MM.1S (cell line): ENCODE data around the gene ARHGAP26.

Source experiments
- EZH2 ChIP-seq: fragments of 300-600 bp; sonication (generic); optimal IDR thresholded peaks from 2 replicates; pipeline ENCODE3; 2017; ENCODE audit warnings: low read depth, mild to moderate bottlenecking, antibody characterized with exemption, low read length, mixed read lengths
- EZH2phosphoT487 ChIP-seq: fragments of 300-600 bp; sonication (generic); IDR thresholded peaks from 2 replicates; pipeline ENCODE4 v1.6.1; 2018; ENCODE audit warnings: antibody characterized with exemption, low read length
- TF ChIP-seq, protein P1 (sequence below): fragments of 300-600 bp; sonication (generic); IDR thresholded peaks from 2 replicates; pipeline ENCODE4 v1.5.1; 2016; ENCODE audit warnings: antibody characterized with exemption, low read length, mixed read lengths

DNA sequence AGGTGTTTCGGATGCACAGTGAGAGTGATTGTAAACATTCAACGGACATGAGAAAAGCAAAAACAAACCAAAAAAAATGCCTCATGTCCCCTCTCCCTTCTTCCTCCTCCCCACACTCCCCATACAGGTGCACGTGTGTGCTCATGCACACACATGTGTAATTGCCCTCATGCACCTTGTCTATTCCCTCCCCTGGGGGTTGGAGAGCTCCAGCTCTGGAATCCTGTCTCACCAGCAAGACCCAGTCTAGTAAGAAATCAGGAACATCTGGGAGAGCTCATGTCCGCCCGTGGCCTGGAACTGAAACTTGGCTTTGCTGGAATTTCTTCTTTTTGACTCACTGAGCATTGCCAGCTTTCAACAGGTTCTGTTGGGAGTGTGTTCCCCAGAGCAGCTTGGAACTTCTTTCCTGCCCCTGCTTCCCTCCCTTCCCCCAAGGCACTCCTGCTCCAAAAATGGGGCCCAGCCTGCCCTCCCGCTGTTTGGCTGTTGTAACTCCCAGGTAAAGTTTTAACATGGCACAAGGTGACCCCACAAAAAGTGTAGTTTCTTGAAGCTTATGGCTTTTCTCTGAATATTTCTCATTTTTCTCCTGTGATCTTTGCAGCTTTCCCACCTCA, 443.2 kb downstream of the ARHGAP26 start:
- TF ChIP-seq, protein P1, sequence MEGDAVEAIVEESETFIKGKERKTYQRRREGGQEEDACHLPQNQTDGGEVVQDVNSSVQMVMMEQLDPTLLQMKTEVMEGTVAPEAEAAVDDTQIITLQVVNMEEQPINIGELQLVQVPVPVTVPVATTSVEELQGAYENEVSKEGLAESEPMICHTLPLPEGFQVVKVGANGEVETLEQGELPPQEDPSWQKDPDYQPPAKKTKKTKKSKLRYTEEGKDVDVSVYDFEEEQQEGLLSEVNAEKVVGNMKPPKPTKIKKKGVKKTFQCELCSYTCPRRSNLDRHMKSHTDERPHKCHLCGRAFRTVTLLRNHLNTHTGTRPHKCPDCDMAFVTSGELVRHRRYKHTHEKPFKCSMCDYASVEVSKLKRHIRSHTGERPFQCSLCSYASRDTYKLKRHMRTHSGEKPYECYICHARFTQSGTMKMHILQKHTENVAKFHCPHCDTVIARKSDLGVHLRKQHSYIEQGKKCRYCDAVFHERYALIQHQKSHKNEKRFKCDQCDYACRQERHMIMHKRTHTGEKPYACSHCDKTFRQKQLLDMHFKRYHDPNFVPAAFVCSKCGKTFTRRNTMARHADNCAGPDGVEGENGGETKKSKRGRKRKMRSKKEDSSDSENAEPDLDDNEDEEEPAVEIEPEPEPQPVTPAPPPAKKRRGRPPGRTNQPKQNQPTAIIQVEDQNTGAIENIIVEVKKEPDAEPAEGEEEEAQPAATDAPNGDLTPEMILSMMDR: no peak
- TF ChIP-seq EZH2 (no peak), EZH2phosphoT487 (no peak)
